Neutrophil (primary cell): ENCODE data around the gene ADAMTS4.

Source experiments
- H3K27ac ChIP-seq: fragments of 200-600 bp; sonication (generic); 2 replicates; pipeline ENCODE4 v1.5.1; 2016; ENCODE audit warnings: mild to moderate bottlenecking, moderate library complexity
- H3K27me3 ChIP-seq: fragments of 200-600 bp; sonication (generic); 2 replicates; pipeline ENCODE4 v1.6.0; 2016; ENCODE audit warnings: mild to moderate bottlenecking
- H3K36me3 ChIP-seq: fragments of 200-600 bp; sonication (generic); 2 replicates; pipeline ENCODE4 v1.5.1; 2017
- H3K4me1 ChIP-seq, 2 experiments: fragments of 200-600 bp in 1 of 2; sonication (generic) in 1 of 2; 1 replicate in 1 of 2; 2 replicates in 1 of 2; pipeline versions ENCODE4 v1.5.1 to v1.6.1; 2013 to 2016; ENCODE audit warnings: low read depth in 1 of 2, low read length in 1 of 2, mild to moderate bottlenecking in 1 of 2, moderate library complexity in 1 of 2; ENCODE audit not compliant: control insufficient read depth in 1 of 2, insufficient read depth in 1 of 2
- H3K4me3 ChIP-seq, 2 experiments: fragments of 200-600 bp in 1 of 2; sonication (generic) in 1 of 2; 1 replicate in 1 of 2; 2 replicates in 1 of 2; pipeline ENCODE4 v1.5.1; 2013 to 2016; ENCODE audit warnings: low read depth in 1 of 2, low read length in 1 of 2, mild to moderate bottlenecking in 1 of 2, moderate library complexity in 1 of 2
- H3K9me3 ChIP-seq: fragments of 200-600 bp; sonication (generic); 2 replicates; pipeline ENCODE4 v1.5.1; 2016
- TF ChIP-seq, protein P1 (sequence below): fragments of 200-600 bp; sonication (generic); IDR thresholded peaks from 2 replicates; pipeline ENCODE4 v1.5.1; 2016; ENCODE audit warnings: antibody characterized with exemption

Gene ADAMTS4

GRCh38 chr1:161159087-161159912 lies 39.6 kb downstream of the ADAMTS4 start, which contains the start of gene USP21:
Gene USP21, plus strand, starts transcription at chr1:161159500. Its CDS starts 1,141 bp downstream, at chr1:161160641.
- no peaks in the 10 kb centered on the region for H3K9me3 ChIP-seq
- peaks cover 13% of the 10 kb centered on the region for H3K36me3 ChIP-seq
- H3K27ac ChIP-seq: peak within 1 kb of the TSS; percentile 65
- H3K4me3 ChIP-seq: peak within 1 kb of the TSS; percentile 79 to 83
- TF ChIP-seq, protein P1, sequence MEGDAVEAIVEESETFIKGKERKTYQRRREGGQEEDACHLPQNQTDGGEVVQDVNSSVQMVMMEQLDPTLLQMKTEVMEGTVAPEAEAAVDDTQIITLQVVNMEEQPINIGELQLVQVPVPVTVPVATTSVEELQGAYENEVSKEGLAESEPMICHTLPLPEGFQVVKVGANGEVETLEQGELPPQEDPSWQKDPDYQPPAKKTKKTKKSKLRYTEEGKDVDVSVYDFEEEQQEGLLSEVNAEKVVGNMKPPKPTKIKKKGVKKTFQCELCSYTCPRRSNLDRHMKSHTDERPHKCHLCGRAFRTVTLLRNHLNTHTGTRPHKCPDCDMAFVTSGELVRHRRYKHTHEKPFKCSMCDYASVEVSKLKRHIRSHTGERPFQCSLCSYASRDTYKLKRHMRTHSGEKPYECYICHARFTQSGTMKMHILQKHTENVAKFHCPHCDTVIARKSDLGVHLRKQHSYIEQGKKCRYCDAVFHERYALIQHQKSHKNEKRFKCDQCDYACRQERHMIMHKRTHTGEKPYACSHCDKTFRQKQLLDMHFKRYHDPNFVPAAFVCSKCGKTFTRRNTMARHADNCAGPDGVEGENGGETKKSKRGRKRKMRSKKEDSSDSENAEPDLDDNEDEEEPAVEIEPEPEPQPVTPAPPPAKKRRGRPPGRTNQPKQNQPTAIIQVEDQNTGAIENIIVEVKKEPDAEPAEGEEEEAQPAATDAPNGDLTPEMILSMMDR: peak; percentile 52
- H3K4me1 ChIP-seq: peaks cover 18 to 22% of the 10 kb centered on the region in 2 experiments
- H3K27me3 ChIP-seq: no peaks in the 10 kb centered on the region

DNA sequence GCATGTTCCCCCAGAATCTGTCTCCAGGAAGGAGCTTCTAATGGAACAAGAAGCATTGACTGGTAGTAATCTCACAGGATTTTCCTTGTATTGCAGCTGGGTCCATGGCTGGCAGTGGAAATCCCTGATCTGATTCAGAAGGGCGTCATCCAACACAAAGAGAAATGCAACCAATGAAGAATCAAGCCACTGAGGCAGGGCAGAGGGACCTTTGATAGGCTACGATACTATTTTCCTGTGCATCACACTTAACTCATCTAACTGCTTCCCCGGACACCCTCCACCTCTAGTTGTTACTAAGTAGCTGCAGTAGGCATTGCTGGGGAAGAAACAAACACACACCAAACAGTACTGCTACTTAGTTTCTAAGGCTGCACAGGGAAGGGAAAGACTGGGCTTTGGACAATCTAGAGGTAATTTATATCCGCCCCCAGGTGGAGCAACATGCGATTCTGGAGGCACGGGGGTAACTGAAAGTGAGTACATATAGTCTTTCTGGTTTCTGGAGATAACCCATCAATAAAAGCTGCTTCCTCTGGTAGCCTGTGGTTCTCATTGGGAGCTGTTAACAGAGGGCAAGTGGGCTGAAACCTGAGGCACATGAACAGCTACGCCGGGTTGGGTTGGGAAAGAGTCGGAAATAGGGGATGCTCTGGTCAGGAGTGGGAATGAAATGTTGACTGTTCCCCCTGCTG lies 40.4 kb downstream of the ADAMTS4 start:
- no peaks in the 10 kb centered on the region for H3K27me3 ChIP-seq
- peak overlapping the region; percentile 79 to 83 for H3K4me3 ChIP-seq
- peaks cover 8% of the 10 kb centered on the region for H3K36me3 ChIP-seq
- peaks cover 22 to 24% of the 10 kb centered on the region in 2 experiments for H3K4me1 ChIP-seq
- no peaks in the 10 kb centered on the region for H3K9me3 ChIP-seq
- TF ChIP-seq, protein P1: no peak
- peak overlapping the region; percentile 65 for H3K27ac ChIP-seq

DNA sequence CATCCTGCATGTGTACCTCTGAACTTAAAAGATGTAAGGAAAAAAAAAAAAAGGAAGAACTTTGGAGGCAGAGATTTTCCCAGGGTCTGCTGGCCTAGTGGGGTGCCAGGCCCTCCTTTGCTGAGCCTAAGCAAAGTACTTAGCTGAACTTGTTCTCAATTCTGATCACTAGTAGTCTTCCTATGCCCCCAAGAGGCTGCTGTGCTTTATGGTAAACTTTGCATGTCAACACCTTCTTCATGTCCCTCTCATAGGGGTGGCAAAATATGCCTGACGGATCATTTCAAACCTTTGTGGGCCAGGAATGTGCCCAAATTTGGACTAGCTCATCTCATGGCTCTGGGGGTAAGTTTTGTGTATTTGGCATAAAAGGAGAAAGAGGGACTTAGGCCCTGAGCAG lies 41.0 kb downstream of the ADAMTS4 start:
- H3K9me3 ChIP-seq: no peaks in the 10 kb centered on the region
- TF ChIP-seq, protein P1: no peak
- peaks cover 27 to 28% of the 10 kb centered on the region in 2 experiments for H3K4me1 ChIP-seq
- no peaks in the 10 kb centered on the region for H3K27me3 ChIP-seq
- peaks cover 4% of the 10 kb centered on the region for H3K36me3 ChIP-seq
- no peak overlapping the region for H3K4me3 ChIP-seq
- H3K27ac ChIP-seq: no peak overlapping the region

DNA sequence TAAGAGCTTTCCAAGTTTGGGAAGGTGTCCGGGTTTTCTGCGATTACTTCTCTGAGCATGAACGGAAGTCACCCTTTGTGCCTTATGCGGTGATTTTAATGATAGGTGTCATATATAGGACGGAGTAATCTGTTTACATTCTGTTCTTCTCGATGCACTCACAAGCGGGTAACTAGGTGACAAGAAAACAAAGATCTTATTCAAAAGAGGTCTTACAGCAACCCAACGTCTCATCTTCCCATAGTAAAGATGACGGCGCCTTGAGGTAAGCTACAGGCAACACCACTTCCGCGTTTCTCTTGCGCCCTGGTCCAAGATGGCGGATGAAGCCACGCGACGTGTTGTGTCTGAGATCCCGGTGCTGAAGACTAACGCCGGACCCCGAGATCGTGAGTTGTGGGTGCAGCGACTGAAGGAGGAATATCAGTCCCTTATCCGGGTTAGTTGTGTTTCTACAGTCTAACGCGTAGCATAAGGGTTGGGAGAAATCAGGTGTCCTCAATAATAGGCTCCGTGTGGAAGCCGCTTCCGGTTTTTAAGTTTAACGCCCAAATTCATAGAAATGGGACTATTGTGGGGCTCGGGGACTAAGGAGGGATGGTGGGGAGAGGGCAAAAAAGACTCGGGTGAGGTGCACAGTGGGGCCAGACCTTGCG lies 45.0 kb downstream of the ADAMTS4 start, which contains the start of gene UFC1:
UFC1 (plus strand) TSS at position 297 of the 656 bp plus-strand sequence; CDS start at position 317, 20 bp downstream.
- H3K36me3 ChIP-seq: no peaks in the 10 kb centered on the region
- TF ChIP-seq, protein P1: no peak
- no peaks in the 10 kb centered on the region for H3K27me3 ChIP-seq
- H3K4me3 ChIP-seq: peak within 1 kb of the TSS; percentile 67 to 92
- peaks cover 16 to 17% of the 10 kb centered on the region in 2 experiments for H3K4me1 ChIP-seq
- H3K9me3 ChIP-seq: no peaks in the 10 kb centered on the region
- H3K27ac ChIP-seq: peak within 1 kb of the TSS; percentile 87

DNA sequence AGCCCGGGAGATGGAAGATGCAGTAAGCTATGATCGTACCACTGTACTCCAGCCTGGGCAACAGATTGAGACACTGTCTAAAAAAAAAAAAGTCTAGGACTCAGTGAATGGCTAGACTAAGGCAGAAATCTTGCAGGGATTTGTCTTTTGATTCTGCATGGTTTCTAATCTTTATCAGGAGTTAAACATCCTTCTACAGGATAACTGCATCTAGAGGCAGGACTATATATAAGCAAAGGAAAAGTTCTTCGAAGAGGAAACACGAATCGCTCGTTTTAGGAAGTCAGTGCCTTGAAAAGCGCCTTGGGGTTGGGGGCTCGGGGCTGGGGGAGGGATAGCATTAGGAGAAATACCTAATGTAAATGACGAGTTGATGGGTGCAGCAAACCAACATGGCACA lies 45.7 kb downstream of the ADAMTS4 start:
- TF ChIP-seq, protein P1: no peak
- peaks cover 13 to 14% of the 10 kb centered on the region in 2 experiments for H3K4me1 ChIP-seq
- peak overlapping the region; percentile 87 for H3K27ac ChIP-seq

More for the DNA sequence above, 45.7 kb downstream of the ADAMTS4 start:
- Histone ChIP-seq H3K9me3 (no peaks in the 10 kb centered on the region), H3K27me3 (no peaks in the 10 kb centered on the region), H3K4me3 (peak overlapping the region; percentile 67 to 92), H3K36me3 (no peaks in the 10 kb centered on the region)
